IMR-90 (cell line): ENCODE data around the gene BCL6.

Experiments
- BHLHE40 ChIP-seq: fragments of 150-350 bp; IDR thresholded peaks from 2 replicates; pipeline ENCODE4 v1.6.1; 2016; ENCODE audit warnings: mild to moderate bottlenecking, low read depth, low read length
- CEBPB ChIP-seq: IDR thresholded peaks from 2 replicates; pipeline ENCODE4 v1.6.1; 2012; ENCODE audit warnings: low read depth, low read length, improper control_type of control experiment
- CHD1 ChIP-seq: IDR thresholded peaks from 2 replicates; pipeline ENCODE4 v1.6.1; 2012; ENCODE audit warnings: low read depth, low read length, improper control_type of control experiment
- CTCF ChIP-seq: conservative IDR thresholded peaks from 2 replicates; pipeline ENCODE4 v1.5.1; 2012; ENCODE audit warnings: mild to moderate bottlenecking, low read depth, low read length, improper control_type of control experiment
- ELK1 ChIP-seq: fragments of 150-350 bp; IDR thresholded peaks from 2 replicates; pipeline ENCODE4 v1.6.1; 2016; ENCODE audit warnings: low read depth, mild to moderate bottlenecking, low read length, moderate library complexity, borderline replicate concordance
- FOS ChIP-seq: fragments of 150-350 bp; IDR thresholded peaks from 2 replicates; pipeline ENCODE4 v1.6.1; 2016; ENCODE audit warnings: low read depth, low read length
- MAZ ChIP-seq: IDR thresholded peaks from 2 replicates; pipeline ENCODE4 v1.6.1; 2012; ENCODE audit warnings: low read depth, mild to moderate bottlenecking, low read length, improper control_type of control experiment, moderate library complexity, borderline replicate concordance
- MXI1 ChIP-seq: IDR thresholded peaks from 2 replicates; pipeline ENCODE4 v1.6.1; 2012; ENCODE audit warnings: low read depth, mild to moderate bottlenecking, low read length, moderate library complexity, borderline replicate concordance
- POLR2A ChIP-seq: IDR thresholded peaks from 2 replicates; pipeline ENCODE4 v1.6.1; 2012; ENCODE audit warnings: mild to moderate bottlenecking, low read depth, low read length
- RAD21 ChIP-seq: IDR thresholded peaks from 2 replicates; pipeline ENCODE4 v1.6.1; 2012; ENCODE audit warnings: low read length, improper control_type of control experiment
- RCOR1 ChIP-seq: IDR thresholded peaks from 2 replicates; pipeline ENCODE4 v1.6.1; 2012; ENCODE audit warnings: mild to moderate bottlenecking, low read length, improper control_type of control experiment; ENCODE audit not compliant: insufficient replicate concordance

DNA sequence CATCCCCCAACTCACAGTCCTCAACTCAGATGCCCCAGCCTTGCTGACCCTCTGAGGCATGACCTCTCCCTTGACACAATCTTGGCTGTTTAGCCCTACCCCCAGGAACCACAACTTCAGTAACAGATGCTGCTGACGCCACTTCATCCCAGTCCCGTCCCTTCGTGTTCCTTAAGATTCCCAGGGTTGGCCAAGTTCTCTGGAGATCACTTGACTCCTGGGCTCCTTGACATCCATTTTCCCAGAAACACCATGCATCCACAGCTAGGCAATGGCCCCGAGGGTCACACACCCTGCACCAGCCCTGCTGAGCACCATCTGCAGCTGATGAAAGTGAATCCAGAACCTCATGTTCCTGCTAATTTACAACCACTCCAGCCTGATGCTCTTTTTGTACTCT, 49.8 kb downstream of the BCL6 start:
- TF ChIP-seq FOS, result no peak
- no peak for TF ChIP-seq MXI1
- TF ChIP-seq CTCF, result no peak
- no peak for TF ChIP-seq BHLHE40
- TF ChIP-seq POLR2A, result no peak
- no peak for TF ChIP-seq ELK1
- TF ChIP-seq MAZ, result no peak
- TF ChIP-seq RAD21, result no peak
- TF ChIP-seq RCOR1, result no peak
- no peak for TF ChIP-seq CEBPB
- no peak for TF ChIP-seq CHD1
